H1 (cell line): ENCODE measurements around the gene ANKRD12. TPM values are rescaled to one million over a fixed set of nuclear protein-coding genes. Genes with fewer than 3 reads are reported as not detected.

Experiments
- CTCF ChIA-PET: fragments of 300-600 bp; sonication (Branson Sonifier 250); formaldehyde crosslinking; loops from one replicate; lab custom pipeline; 2021; ENCODE audit not compliant: partially characterized antibody; lab: Charles Lee
- POLR2A ChIA-PET: fragments of 300-600 bp; sonication (Branson Sonifier 250); formaldehyde crosslinking; loops from one replicate; lab custom pipeline; 2021; ENCODE audit warnings: inconsistent platforms; ENCODE audit not compliant: partially characterized antibody; lab: Charles Lee
- DNase-seq, 2 experiments: peaks; one replicate each; pipeline versions ENCODE4 v3.0.0 to v3.0.0-alpha.2; 2010 to 2022; ENCODE audit warnings: low spot score in 2 of 2, low read depth in 1 of 2, mixed read lengths in 1 of 2
- FAIRE-seq: peaks from 2 replicates; lab custom pipeline; 2011; peaks lifted over from hg19 to GRCh38; lab: Jason Lieb, UNC
- H2AFZ ChIP-seq: 2 replicates; pipeline ENCODE4 v1.8.1; 2012; ENCODE audit warnings: low read length, inconsistent platforms
- H2AK5ac ChIP-seq: 2 replicates; pipeline ENCODE4 v1.6.1; 2013; ENCODE audit warnings: low read depth, low read length
- H2BK120ac ChIP-seq: replicated peaks from 2 replicates; pipeline ENCODE3; 2013; ENCODE audit warnings: low read depth, low read length, inconsistent platforms
- H2BK12ac ChIP-seq: 2 replicates; pipeline ENCODE4 v1.6.1; 2013; ENCODE audit warnings: low read depth, low read length
- H2BK15ac ChIP-seq: 2 replicates; pipeline ENCODE4 v1.6.1; 2013; ENCODE audit warnings: low read length
- H2BK20ac ChIP-seq: 2 replicates; pipeline ENCODE4 v1.6.1; 2013; ENCODE audit warnings: low read length
- H2BK5ac ChIP-seq: 2 replicates; pipeline ENCODE4 v1.6.1; 2013; ENCODE audit warnings: low read depth, low read length
- H3K14ac ChIP-seq: 2 replicates; pipeline ENCODE4 v1.6.1; 2013; ENCODE audit warnings: inconsistent platforms; ENCODE audit not compliant: insufficient read length
- H3K18ac ChIP-seq: 2 replicates; pipeline ENCODE4 v1.6.1; 2013; ENCODE audit warnings: low read length; ENCODE audit errors: extremely low read depth
- H3K23ac ChIP-seq: 2 replicates; pipeline ENCODE4 v1.6.1; 2013; ENCODE audit warnings: inconsistent platforms; ENCODE audit not compliant: insufficient read length
- H3K23me2 ChIP-seq: 2 replicates; pipeline ENCODE4 v1.6.1; 2013; ENCODE audit warnings: low read depth, low read length
- H3K27ac ChIP-seq: 2 replicates; pipeline ENCODE4 v1.6.1; 2011; ENCODE audit warnings: low read depth, low read length, inconsistent platforms
- H3K27me3 ChIP-seq, 4 experiments: replicated peaks in 1 of 4; 1 replicate in 1 of 4; 2 replicates in 3 of 4; pipeline versions ENCODE4 v1.6.1 to v1.8.1; 2011 to 2013; ENCODE audit warnings: low read length in 3 of 4, mild to moderate bottlenecking in 3 of 4, inconsistent platforms in 2 of 4, mixed read lengths in 2 of 4, moderate library complexity in 1 of 4; ENCODE audit not compliant: control insufficient read depth in 3 of 4, insufficient read depth in 3 of 4; ENCODE audit errors: extremely low read depth in 1 of 4
- H3K36me3 ChIP-seq, 4 experiments: 2 replicates each; pipeline versions ENCODE4 v1.6.1 to v1.8.1; 2011 to 2013; ENCODE audit warnings: mild to moderate bottlenecking in 4 of 4, low read length in 3 of 4, moderate library complexity in 2 of 4, control low read depth in 1 of 4, inconsistent platforms in 1 of 4; ENCODE audit not compliant: insufficient read depth in 4 of 4, control insufficient read depth in 2 of 4
- H3K4ac ChIP-seq: replicated peaks from 2 replicates; pipeline ENCODE3; 2013; ENCODE audit warnings: low read length, low read depth, mixed read lengths, inconsistent platforms; ENCODE audit not compliant: insufficient read length
- H3K4me1 ChIP-seq, 4 experiments: replicated peaks in 1 of 4; 1 replicate in 1 of 4; 2 replicates in 3 of 4; pipeline versions ENCODE4 v1.6.1 to v1.8.1; 2011 to 2013; ENCODE audit warnings: low read length in 3 of 4, inconsistent platforms in 2 of 4, mixed read lengths in 1 of 4; ENCODE audit not compliant: insufficient read depth in 4 of 4, control insufficient read depth in 3 of 4
- H3K4me2 ChIP-seq, 2 experiments: 2 replicates each; pipeline versions ENCODE4 v1.6.1 to v1.8.1; 2011 to 2013; ENCODE audit warnings: low read depth in 2 of 2, low read length in 2 of 2, control low read depth in 1 of 2, inconsistent platforms in 1 of 2, mild to moderate bottlenecking in 1 of 2; ENCODE audit not compliant: insufficient read depth in 1 of 2
- H3K4me3 ChIP-seq, 4 experiments: fragments of 200-600, 300-600 bp in 1 of 4; sonication (generic), shearing (Covaris generic), sonication (Bioruptor Twin) in 1 of 4; 2 replicates each; pipeline versions ENCODE4 v1.5.1 to v1.8.1; 2011 to 2016; ENCODE audit warnings: low read length in 4 of 4, low read depth in 3 of 4, control low read depth in 2 of 4, inconsistent platforms in 2 of 4, mild to moderate bottlenecking in 2 of 4, mixed read lengths in 1 of 4, moderate library complexity in 1 of 4; ENCODE audit not compliant: insufficient read depth in 2 of 4; ENCODE audit errors: extremely low read depth in 1 of 4
- H3K56ac ChIP-seq: replicated peaks from 2 replicates; pipeline ENCODE3; 2013; ENCODE audit warnings: low read depth, mild to moderate bottlenecking, mixed read lengths, low read length, inconsistent platforms; ENCODE audit not compliant: insufficient read length
- H3K79me1 ChIP-seq: 2 replicates; pipeline ENCODE4 v1.6.1; 2013; ENCODE audit warnings: low read depth, low read length, control low read depth
- H3K79me2 ChIP-seq, 2 experiments: 2 replicates each; pipeline versions ENCODE4 v1.6.1 to v1.8.1; 2012 to 2013; ENCODE audit warnings: low read length in 2 of 2, mild to moderate bottlenecking in 2 of 2, inconsistent platforms in 1 of 2; ENCODE audit not compliant: insufficient read depth in 2 of 2, control insufficient read depth in 1 of 2
- H3K9ac ChIP-seq, 4 experiments: replicated peaks in 1 of 4; 1 replicate in 1 of 4; 2 replicates in 3 of 4; pipeline versions ENCODE4 v1.6.1 to v1.8.1; 2011 to 2013; ENCODE audit warnings: low read depth in 3 of 4, low read length in 3 of 4, control low read depth in 2 of 4, mild to moderate bottlenecking in 2 of 4, moderate library complexity in 2 of 4, inconsistent platforms in 1 of 4; ENCODE audit errors: extremely low read depth in 1 of 4
- H3K9me3 ChIP-seq, 2 experiments: 2 replicates each; pipeline versions ENCODE4 v1.6.1 to v1.8.1; 2012 to 2013; ENCODE audit warnings: mild to moderate bottlenecking in 2 of 2, moderate library complexity in 2 of 2, control low read depth in 1 of 2, inconsistent platforms in 1 of 2, low read depth in 1 of 2, low read length in 1 of 2, mixed read lengths in 1 of 2; ENCODE audit not compliant: insufficient read depth in 2 of 2
- H4K20me1 ChIP-seq, 2 experiments: replicated peaks in 1 of 2; 2 replicates each; pipeline versions ENCODE3 to v1.8.1; 2011 to 2013; ENCODE audit warnings: inconsistent platforms in 2 of 2, low read length in 2 of 2, mild to moderate bottlenecking in 1 of 2; ENCODE audit not compliant: insufficient read depth in 2 of 2, control insufficient read depth in 1 of 2
- H4K5ac ChIP-seq: 2 replicates; pipeline ENCODE4 v1.6.1; 2013; ENCODE audit warnings: low read length, low read depth, mixed read lengths, inconsistent platforms; ENCODE audit not compliant: insufficient read length
- H4K8ac ChIP-seq: 2 replicates; pipeline ENCODE4 v1.8.0; 2013; ENCODE audit warnings: mild to moderate bottlenecking, moderate library complexity, low read length, inconsistent platforms; ENCODE audit not compliant: insufficient read depth; ENCODE audit errors: extremely low read depth
- H4K91ac ChIP-seq: replicated peaks from 2 replicates; pipeline ENCODE3; 2013; ENCODE audit warnings: low read length, mixed read lengths, inconsistent platforms; ENCODE audit not compliant: insufficient read length
- BCL11A ChIP-seq, 2 experiments: IDR thresholded peaks; one replicate each; pipeline ENCODE4 v1.6.1; 2011; ENCODE audit warnings: low read depth in 2 of 2, low read length in 2 of 2, mild to moderate bottlenecking in 2 of 2
- E2F6 ChIP-seq: IDR thresholded peaks from 2 replicates; pipeline ENCODE4 v1.6.1; 2012; ENCODE audit warnings: inconsistent platforms
- EGR1 ChIP-seq: IDR thresholded peaks from 2 replicates; pipeline ENCODE4 v1.6.1; 2011; ENCODE audit warnings: low read depth, low read length, borderline replicate concordance
- HDAC2 ChIP-seq, 2 experiments: fragments of 300-600 bp in 1 of 2; sonication (generic) in 1 of 2; IDR thresholded peaks; 2 replicates each; pipeline ENCODE4 v1.6.1; 2011 to 2012; ENCODE audit warnings: low read depth in 2 of 2, low read length in 2 of 2, mild to moderate bottlenecking in 2 of 2, moderate library complexity in 2 of 2, borderline replicate concordance in 1 of 2, inconsistent platforms in 1 of 2
- KDM1A ChIP-seq: fragments of 200-600, 300-600 bp; sonication (generic); IDR thresholded peaks from 2 replicates; pipeline ENCODE4 v1.7.1; 2016; ENCODE audit warnings: mild to moderate bottlenecking, low read length, borderline replicate concordance
- POLR2A ChIP-seq, 2 experiments: IDR thresholded peaks; 1 replicate in 1 of 2; 2 replicates in 1 of 2; pipeline ENCODE4 v1.6.1; 2011; ENCODE audit warnings: low read depth in 2 of 2, low read length in 2 of 2, mild to moderate bottlenecking in 2 of 2; ENCODE audit errors: control extremely low read depth in 1 of 2
- POU5F1 ChIP-seq: IDR thresholded peaks from 2 replicates; pipeline ENCODE4 v1.6.1; 2011; ENCODE audit warnings: low read depth, mild to moderate bottlenecking, low read length, moderate library complexity
- RAD21 ChIP-seq, 2 experiments: IDR thresholded peaks in 1 of 2; conservative IDR thresholded peaks in 1 of 2; 2 replicates each; pipeline ENCODE4 v1.6.1; 2011; ENCODE audit warnings: low read depth in 2 of 2, low read length in 2 of 2, improper control_type of control experiment in 1 of 2, inconsistent platforms in 1 of 2, mild to moderate bottlenecking in 1 of 2, moderate library complexity in 1 of 2
- SAP30 ChIP-seq: fragments of 300-600 bp; sonication (generic); IDR thresholded peaks from 2 replicates; pipeline ENCODE4 v1.7.1; 2012; ENCODE audit warnings: low read length, moderate library complexity, mild to moderate bottlenecking, inconsistent platforms; ENCODE audit not compliant: insufficient read depth, insufficient replicate concordance
- TAF1 ChIP-seq: IDR thresholded peaks from 2 replicates; pipeline ENCODE4 v1.6.1; 2011; ENCODE audit warnings: mild to moderate bottlenecking, low read depth, low read length
- TBP ChIP-seq: IDR thresholded peaks from 2 replicates; pipeline ENCODE4 v1.6.1; 2011; ENCODE audit warnings: low read depth, low read length, improper control_type of control experiment
- WGBS, 2 experiments: shearing (Covaris generic) in 1 of 2; methylation state at CpG; one replicate each; pipeline versions ENCODE4 v1.1.6 to v1.1.7; 2013 to 2015; ENCODE audit warnings: low lambda C conversion rate in 2 of 2, mixed read lengths in 2 of 2, inconsistent platforms in 1 of 2, low coverage in 1 of 2, missing lambda C conversion rate in 1 of 2; ENCODE audit not compliant: insufficient replicate concordance in 2 of 2, insufficient coverage in 1 of 2, insufficient read length in 1 of 2; ENCODE audit errors: extremely low coverage in 1 of 2, missing lambda C conversion rate in 1 of 2; 5-methylcytosine and 5-hydroxymethylcytosine counted together
- polyA plus RNA-seq, 7 experiments: library from polyadenylated mRNA; depleted of rRNA in 3 of 7; stranded (reverse) in 5 of 7; unstranded in 2 of 7; fragments of >200 nt in 5 of 7; fragments of 200-250 nt in 2 of 7; gene quantifications; 1 replicate in 5 of 7; 2 replicates in 1 of 7; 4 replicates in 1 of 7; pipeline versions ENCODE4 v1.2.1 to v1.2.3, GENCODE V29; 2011 to 2013; ENCODE audit warnings: missing spikeins in 2 of 7, mixed read lengths in 2 of 7
- total RNA-seq: library from RNA; stranded (reverse); fragmentation: NEBNext Ultra II Directional; extraction: Animal tissue kit (Norgen Biotek cat#: 25700); gene quantifications from 2 replicates; pipeline ENCODE4 v1.2.1, GENCODE V29; 2021

ANKRD12 gene
- total and polyA plus RNA-seq, 2 of the 8 experiments (the other 6 are each of a cell fraction or from before 2014, with no cell fraction given) = 2.6 to 37.9 TPM

GRCh38 chr18:9135912-9136314, 668 bp upstream of the ANKRD12 start:
- peak overlapping the region; percentile 74 to 90 for H3K4me2 ChIP-seq
- peak overlapping the region; percentile 60 for H3K4ac ChIP-seq
- no peaks in the 10 kb centered on the region for H3K9me3 ChIP-seq
- H4K5ac ChIP-seq = peak overlapping the region; percentile 99
- peak overlapping the region; percentile 92 for H3K27ac ChIP-seq
- POLR2A ChIA-PET = interaction anchor here (0.5 to 4.4 kb wide), 16 partner anchors 9 to 467 kb away, joined by 3 to 44 read pairs (median 5); partner anchors contain the start of genes NDUFV2 and TWSG1
- peaks cover 0 to 3% (median 1%) of the 10 kb centered on the region in 4 experiments; a peak in 2 of 7 replicates for H3K4me1 ChIP-seq
- H2BK20ac ChIP-seq = 0 out of 2 replicates have a peak overlapping the region, but pooled peaks have one; percentile 43
- H2AFZ ChIP-seq = peak overlapping the region; percentile 19; the same call in 1 of the 2 replicates
- peaks cover 0 to 9% of the 10 kb centered on the region in 2 experiments for H4K20me1 ChIP-seq
- peak overlapping the region; percentile 18 for H3K23ac ChIP-seq
- H3K36me3 ChIP-seq = peaks cover 2 to 40% (median 11%) of the 10 kb centered on the region in 4 experiments; a peak in 5 of 8 replicates
- peak overlapping the region; percentile 93 for H4K8ac ChIP-seq
- peak overlapping the region; percentile 79 to 85 (median 80) for H3K4me3 ChIP-seq
- peak overlapping the region; percentile 98 for H2BK5ac ChIP-seq
- H3K27me3 ChIP-seq = no peaks in the 10 kb centered on the region
- peaks cover 4% of the 10 kb centered on the region; the same call in 1 of the 2 replicates for H3K79me1 ChIP-seq
- DNase-seq = peak; percentile 62 to 89
- peaks cover 7 to 37% of the 10 kb centered on the region in 2 experiments for H3K79me2 ChIP-seq
- H2BK15ac ChIP-seq = peak overlapping the region; percentile 83; the same call in 1 of the 2 replicates
- H3K56ac ChIP-seq = peak overlapping the region; percentile 99
- FAIRE-seq = no peak
- H2BK12ac ChIP-seq = no peak overlapping the region; the same call in 1 of the 2 replicates
- CTCF ChIA-PET = interaction anchor here (0.5 to 1.2 kb wide), 3 partner anchors 12 to 102 kb away, joined by 3 to 4 read pairs (median 3); no protein-coding TSS in a partner anchor
- peak overlapping the region; percentile 99; the same call in 1 of the 2 replicates for H3K18ac ChIP-seq
- 0 out of 2 replicates have a peak overlapping the region, but pooled peaks have one; percentile 56 for H2AK5ac ChIP-seq
- H3K23me2 ChIP-seq = peaks cover 8% of the 10 kb centered on the region
- peak overlapping the region; percentile 98 for H4K91ac ChIP-seq
- no peak overlapping the region for H3K14ac ChIP-seq
- peak overlapping the region; percentile 75 to 87 (median 84) for H3K9ac ChIP-seq
- WGBS, 2 experiments = 3% methylated on average over 32 of the region's 33 CpGs; no CpG with 5 or more reads in 1 of the 2 experiments
- peak overlapping the region; percentile 64 for H2BK120ac ChIP-seq
- TF ChIP-seq POLR2A (IDR thresholded peaks at IDR 0.05; ENCODE audit: control extremely low read depth in 1 of 2, low read depth in 2 of 2, low read length in 2 of 2) = peak; percentile 89 to 93
- TF ChIP-seq HDAC2 (IDR thresholded peaks at IDR 0.05; ENCODE audit: borderline replicate concordance in 1 of 2, low read depth in 2 of 2, low read length in 2 of 2) = 0 out of 4 replicates have a peak, but pooled peaks of 1 of the 2 experiments have one; percentile 25
- no peak for TF ChIP-seq BCL11A (IDR thresholded peaks at IDR 0.05; ENCODE audit: low read depth in 2 of 2, low read length in 2 of 2)
- no peak for TF ChIP-seq POU5F1
- TF ChIP-seq SAP30 = peak; percentile 24
- TF ChIP-seq TAF1 = peak; percentile 67; the same call in 1 of the 2 replicates
- TF ChIP-seq EGR1 = no peak
- TF ChIP-seq RAD21 (IDR thresholded peaks at IDR 0.05 in 1 of 2, conservative IDR thresholded peaks at IDR 0.05 in 1 of 2; ENCODE audit: low read depth in 2 of 2, low read length in 2 of 2) = 0 out of 4 replicates have a peak, but pooled peaks of 1 of the 2 experiments have one; percentile 0
- TF ChIP-seq E2F6 = no peak
- no peak for TF ChIP-seq KDM1A
- peak; percentile 52; the same call in 1 of the 2 replicates for TF ChIP-seq TBP
